GM19035 (cell line): ENCODE results near the gene DECR2.

Experiments
- ATAC-seq: cut with Tn5 transposase; IDR thresholded peaks from one replicate; pipeline ENCODE4 v1.9.1; 2021; ENCODE audit not compliant: unreplicated experiment

The DECR2 gene

DNA sequence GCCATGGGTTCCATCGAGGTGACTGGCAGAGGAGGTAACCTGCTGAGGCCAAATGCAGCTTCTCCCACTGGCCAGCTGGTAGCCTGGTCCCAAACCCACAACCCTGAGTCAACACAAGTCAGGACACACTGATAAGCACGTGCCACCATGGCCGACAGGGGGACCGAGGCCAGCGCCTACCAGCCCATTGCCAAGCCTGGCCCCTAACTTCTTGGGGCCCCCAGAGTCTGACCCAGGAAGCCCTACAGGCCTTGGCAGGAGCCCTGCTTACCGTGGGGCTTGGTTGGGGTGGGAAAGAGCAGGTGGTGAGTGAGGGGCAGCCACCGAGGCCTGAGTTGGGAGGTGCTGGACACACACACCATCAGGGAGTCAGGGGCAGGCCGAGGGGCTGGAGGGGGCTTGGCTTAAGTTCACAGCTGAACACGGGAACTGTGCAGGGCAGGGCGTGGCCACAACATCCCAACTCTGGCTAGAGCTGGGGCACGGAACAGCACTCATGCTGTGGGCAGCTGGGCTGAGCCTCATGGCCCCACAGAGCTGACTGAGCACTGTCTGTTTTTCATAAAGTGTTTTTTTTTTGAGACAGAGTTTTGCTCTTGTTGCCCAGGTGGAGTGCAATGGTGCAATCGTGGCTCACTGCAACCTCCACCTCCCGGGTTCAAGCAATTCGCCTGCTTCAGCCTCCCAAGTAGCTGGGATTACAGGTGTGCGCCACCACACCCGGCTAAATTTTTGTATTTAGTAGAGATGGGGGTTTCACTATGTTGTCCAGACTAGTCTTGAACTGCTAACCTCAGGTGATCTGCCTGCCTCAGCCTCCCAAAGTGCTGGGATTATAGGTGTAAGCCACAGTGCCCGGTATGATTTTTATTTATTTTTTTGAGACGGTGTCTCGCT is 36.8 kb upstream of the DECR2 start:
- no peak for ATAC-seq

DNA sequence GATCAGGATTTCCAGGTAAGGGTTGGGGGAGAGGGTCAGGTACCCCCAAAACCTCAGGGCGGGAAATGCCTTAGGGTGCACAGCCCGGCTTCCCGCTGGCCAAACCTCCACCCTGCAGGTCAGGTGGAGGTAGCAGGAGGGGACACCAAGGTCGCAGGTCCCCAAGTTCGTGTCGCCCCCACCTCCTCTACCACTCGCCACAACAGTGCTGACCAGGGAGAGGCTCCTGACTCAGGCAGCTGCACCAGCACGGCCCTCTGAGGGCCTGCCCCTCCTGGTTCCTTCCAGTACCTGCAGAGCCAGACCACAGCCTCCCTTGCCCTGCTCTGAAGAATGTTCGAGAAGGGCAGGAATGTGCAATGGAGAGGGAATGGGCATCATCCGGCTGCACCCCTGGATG is 35.2 kb upstream of the DECR2 start:
- ATAC-seq = no peak

DNA sequence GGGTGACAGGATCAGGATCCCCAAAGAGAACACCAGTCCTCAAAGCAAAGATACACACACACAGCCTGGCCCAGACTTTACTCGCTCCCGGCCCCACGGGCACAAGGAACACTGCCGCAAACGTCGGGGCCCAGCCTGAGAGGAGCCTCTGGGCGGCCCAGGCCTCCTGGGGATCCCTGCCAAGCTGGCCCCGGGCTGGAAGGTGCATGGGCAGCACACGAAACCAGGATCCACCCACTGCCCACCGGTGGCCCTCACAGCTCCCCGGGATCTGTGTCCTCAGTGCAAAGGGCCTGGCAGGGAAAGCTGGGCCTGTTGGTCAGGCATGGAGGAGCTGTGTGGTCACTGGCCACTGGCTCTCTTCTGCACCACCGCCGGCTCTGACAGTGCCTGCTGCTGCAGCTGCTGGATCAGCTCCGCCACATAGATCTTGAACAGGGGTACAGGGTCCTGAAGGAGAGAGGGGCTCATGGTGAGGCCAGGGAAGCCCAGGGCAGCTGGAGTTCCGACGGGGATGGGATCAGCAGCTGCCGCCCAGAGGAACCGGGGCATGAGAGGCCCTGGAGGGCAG is 34.3 kb upstream of the DECR2 start:
- no peak for ATAC-seq

- no peak for ATAC-seq
These were observed 33.1 kb upstream of the DECR2 start for GRCh38 chr16:368388-369158.

- no peak for ATAC-seq
These were observed 32.3 kb upstream of the DECR2 start for GRCh38 chr16:369275-369865.

DNA sequence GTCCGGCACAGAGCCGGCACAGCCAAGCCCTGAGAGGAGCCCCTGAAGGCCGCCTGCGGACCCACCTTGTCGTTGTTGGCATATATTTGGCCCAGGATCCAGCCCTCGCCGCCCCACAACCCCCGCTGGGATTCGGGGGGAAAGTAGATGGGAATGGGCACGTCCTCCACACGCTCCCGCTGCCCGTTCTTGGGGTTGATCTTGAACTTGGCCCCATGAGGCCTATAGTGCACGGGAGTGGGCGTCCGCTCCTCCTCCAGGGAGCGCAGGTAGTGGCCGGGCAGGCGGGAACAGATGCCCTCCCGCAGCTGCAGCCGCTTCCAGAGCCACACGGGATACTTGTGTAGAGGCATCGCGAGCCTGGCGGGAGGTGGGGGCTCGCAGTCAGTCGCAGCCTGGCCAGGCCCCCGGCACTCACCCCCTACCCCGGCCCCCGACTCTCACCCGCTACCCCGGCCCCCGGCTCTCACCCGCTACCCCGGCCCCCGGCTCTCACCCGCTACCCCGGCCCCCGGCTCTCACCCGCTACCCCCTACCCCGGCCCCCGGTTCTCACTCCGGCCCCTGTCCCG is 31.7 kb upstream of the DECR2 start:
- ATAC-seq = no peak

GRCh38 chr16:370443-370842 is 31.2 kb upstream of the DECR2 start, which contains the start of gene MRPL28:
Gene MRPL28 (minus strand): TSS chr16:370538. CDS start chr16:370218, 320 bp downstream.
- ATAC-seq = peak; percentile 80

DNA sequence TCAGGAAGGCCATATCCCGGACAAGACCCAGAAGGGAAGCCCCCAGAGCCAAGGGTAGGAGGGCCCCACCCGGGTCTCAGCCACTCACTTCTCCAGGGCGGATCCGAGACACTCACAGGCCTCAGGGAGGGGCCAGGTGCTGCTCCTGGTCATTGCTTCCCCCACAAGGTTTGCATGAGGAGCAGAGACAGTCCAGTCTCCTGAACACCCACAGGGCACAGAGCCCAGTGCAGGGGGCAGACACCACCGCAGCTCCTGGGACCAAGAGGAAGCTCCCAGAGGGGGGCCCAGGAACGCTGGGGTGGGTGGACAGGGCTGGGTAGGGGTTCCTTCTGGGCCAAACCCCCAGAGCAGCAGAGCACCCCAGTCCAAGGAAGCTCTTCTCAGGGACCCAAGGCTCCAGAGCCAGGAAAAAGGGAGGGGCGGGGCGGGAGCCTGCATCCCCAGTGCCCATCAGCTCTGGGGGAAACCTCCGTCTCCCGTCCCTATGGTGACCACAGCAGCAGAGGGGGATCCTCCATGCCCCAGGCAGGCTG is 30.6 kb upstream of the DECR2 start:
- no peak for ATAC-seq

DNA sequence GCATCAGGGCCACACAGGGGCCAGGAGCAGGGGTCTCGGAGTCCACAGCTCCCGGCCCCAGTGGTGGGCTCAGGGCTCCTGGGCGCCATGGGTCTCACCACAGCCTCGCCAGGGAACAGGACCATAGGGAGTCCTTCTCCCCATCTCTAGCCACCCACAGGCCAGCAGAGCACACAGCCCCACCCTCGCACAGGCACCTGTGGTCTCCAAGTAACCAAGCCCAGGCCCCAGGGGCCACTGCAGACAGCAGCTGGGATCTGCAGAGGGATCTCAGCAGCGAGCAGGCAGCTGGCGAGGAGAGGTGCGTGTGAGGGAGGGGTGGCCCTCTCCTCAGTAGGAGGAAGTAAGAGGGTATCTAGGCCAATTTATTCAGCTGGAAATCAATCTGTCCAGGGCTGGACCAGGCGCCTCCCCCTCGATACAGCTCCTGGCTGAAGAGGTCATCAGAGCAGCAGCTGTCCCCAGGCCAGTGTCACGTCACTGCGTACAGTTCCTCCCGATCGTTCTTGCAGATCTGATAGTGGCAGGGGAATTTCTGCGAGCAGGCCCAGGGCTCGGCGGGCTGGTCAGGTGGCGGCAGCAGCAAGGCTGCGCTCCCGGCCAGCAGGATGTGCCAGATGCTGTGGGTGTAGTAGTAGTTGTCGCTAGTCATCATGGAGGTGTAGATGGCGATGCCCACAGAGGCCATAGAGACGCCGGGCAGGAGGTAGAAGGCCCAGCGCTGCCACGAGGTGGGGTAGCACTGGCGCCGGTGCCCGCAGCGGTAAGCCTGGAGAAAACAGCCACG is 30.0 kb upstream of the DECR2 start:
- no peak for ATAC-seq

- no peak for ATAC-seq
These were observed 29.2 kb upstream of the DECR2 start for GRCh38 chr16:372302-372983.

DNA sequence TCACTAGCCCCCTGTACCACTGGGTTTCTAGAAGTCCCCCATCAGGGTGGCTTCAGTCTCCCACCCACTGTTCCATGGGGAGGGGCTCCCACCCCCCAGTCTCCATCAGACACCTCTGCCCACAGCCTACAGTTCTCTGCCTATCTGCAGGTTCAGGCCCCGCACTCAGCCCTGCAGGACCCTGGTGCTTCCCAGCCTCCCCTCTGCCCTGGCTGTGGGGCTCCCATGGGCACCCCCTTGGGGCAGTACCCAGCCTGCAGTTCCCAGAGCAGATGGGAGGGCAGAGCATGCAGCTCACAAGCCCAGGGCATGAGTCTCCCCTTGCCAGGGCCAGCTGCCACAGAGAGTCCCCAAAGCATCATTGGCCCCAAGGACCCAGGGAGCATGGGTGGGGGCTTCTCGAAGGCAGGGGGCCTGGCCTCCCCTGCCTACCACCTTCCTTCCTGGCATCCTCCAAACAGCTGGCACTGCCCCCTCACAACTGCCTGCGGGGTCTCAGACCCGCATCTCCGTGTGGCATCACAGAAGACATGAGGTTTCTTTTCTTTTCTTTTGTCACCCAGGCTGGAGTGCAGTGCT is 28.6 kb upstream of the DECR2 start:
- ATAC-seq = no peak

DNA sequence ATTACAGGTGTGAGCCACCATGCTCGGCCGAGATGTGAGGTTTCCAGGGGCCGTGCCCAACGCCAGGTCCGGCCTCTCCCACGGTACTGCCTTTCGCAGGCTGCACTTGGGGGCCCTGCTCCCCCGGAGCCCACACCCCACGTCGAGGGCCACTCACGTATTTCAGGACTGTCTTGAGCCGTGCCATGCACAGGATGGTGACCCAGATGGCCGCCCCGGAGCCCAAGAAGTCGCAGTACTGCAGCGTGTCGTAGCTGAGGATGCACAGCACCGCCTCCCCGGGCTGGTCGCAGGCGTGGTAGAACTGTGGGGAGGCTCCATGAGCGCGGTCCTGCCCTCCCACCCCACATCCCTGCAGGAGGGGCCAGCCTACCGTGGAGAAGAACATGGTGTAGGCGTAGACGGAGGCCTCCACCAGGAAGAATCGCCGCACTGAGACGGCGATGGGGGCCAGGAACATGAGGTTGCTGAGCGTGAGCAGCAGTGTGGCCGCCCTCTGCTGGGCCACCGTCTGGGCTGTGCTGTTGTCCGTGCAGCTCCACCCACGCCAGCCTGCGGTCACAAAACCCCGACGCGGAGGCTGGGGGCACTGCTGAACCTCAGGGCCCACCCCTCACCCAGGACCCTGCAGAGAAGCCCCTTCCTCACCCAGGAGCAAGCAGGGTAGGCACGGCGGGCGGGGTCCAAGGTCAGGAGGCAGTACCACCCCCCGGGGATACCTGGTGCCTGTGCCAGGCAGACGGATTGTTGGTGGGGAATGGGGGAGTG is 27.7 kb upstream of the DECR2 start:
- ATAC-seq = no peak

GRCh38 chr16:374616-374926 is 27.1 kb upstream of the DECR2 start:
- no peak for ATAC-seq

GRCh38 chr16:375212-375611 is 26.5 kb upstream of the DECR2 start:
- ATAC-seq = no peak

DNA sequence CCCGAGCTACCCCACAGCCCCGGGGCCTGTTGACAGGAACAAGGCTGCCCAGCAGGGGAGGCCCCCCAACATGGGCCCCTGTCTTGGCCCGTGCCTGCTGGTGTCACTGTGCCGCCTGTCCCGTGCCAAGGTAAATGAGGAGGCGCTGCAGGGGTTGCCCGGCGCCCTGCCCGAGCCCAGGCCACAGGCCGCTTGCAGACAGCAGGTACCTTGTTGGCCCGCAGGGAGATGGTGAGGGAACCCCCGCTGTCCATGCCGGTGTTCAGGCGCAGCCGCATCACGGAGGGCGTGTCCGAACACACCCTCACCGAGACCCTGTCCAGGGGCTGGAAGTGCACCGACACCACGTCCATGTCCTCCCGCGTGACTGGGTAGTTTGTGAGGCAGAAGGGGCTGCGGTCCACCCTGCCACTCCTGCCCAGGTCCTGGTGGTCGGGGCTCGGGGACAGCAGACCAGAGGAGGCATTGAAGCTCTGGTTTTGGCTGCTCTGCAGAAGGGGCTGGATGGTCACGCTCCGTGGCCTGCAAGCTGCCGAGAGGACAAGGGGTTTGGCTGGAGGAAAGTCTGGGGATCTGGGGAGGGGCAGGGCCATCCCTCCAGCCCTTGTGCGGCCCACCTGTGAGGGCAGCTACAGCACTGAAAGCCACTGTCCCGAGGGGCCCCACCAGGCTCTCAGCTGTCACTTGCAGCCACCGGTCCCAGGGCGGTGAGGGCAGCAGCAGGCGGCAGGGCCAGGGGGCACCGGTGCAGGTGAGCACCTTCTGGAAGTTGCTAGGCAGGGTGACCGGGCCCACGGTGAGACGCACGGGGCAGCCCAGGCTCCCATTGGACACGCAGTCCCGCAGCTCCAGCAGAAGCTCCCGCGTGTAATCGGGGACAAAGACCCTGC is 25.5 kb upstream of the DECR2 start:
- no peak for ATAC-seq

- ATAC-seq = no peak
These were observed 24.8 kb upstream of the DECR2 start for GRCh38 chr16:376817-377418.

DNA sequence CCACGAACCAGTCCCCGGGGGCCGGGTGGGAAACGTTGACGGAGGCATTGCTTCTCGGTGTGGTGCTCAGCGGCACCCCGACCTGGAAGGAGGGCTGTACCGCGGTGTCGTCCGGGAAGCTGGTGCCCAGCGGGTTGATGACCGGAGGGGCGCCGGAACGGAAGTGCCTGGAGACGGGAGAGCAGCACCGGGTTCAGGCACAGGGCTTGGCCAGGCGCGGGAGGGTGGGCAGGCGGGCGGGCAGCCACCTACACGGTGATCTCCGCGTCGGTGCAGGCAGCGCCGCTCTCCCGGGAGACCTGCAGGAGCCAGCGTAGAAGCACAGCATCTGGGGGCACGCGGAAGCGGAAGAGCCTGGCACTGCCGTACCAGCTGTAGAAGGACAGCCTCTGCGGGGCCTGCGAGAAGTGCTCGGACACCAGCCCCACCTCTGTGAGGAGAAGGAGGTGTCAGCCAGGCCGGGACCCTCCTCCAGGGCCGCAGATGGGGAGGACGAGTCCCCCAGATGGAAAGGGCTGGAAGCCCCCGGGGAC is 24.2 kb upstream of the DECR2 start:
- ATAC-seq = no peak
